ENCODE results near the gene RBFOX2.

Gene RBFOX2

DNA sequence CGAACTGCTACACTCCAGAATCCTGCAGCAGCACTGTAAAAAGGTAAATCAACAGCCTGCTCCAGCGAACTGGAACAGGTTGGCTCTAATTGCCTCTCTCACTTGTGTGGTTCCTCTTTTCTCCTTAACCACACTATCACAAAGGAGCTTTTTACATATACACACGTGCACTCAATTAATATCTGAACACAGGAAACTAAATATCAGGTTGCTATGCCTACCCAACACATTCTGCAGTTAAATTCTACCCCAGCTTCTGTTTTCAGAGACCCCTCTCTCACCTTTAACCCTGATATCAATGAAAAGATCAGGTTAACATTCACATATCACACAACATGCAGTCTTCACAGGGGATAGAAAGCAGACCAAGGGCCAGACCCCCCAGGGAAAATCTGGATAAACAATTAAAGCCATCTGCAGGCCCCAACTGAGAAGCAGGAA lies 11.0 kb downstream of the RBFOX2 start:
- no peak for DNase-seq (ENCODE audit: low read depth, low spot score)
- Histone ChIP-seq H3K27ac (peak overlapping the region; percentile 67), H3K9ac (ENCODE audit: insufficient read length) (peak overlapping the region; percentile 14), H3K36me3 (ENCODE audit: insufficient read depth, low read length) (peaks cover 5% of the 10 kb centered on the region; the same call in 1 of the 2 replicates), H3K4me3 (peak overlapping the region; percentile 21; the same call in 1 of the 2 replicates), H3K9me3 (ENCODE audit: low read depth, low read length) (no peaks in the 10 kb centered on the region)
- TF ChIP-seq EZH2 (IDR thresholded peaks at IDR 0.05) (no peak), POLR2AphosphoS5 (IDR thresholded peaks at IDR 0.05; ENCODE audit: borderline replicate concordance, low read depth, low read length) (no peak), FOXP2 (optimal IDR thresholded peaks at IDR 0.05; ENCODE audit: control extremely low read depth, extremely low read length, insufficient read depth) (no peak)

DNA sequence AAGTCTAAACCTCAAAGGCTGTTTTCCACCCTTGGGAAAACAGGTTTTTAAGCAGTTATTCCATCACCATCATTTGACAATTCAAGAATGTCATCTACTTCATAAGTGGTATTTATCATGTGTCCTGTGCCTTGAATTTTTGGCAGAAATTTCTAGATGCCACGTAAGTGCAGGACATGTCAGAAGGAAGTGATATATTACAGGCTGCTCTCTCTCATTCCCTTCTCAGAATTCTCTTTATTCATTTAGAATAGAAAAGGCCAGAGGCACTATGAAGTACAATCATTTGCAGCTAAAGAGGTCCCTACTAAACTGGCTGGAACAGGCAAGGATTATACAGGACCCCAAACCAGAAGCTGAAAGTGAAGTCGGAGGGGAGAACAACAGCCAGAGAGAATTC lies 11.9 kb downstream of the RBFOX2 start:
- TF ChIP-seq FOXP2 (optimal IDR thresholded peaks at IDR 0.05; ENCODE audit: control extremely low read depth, extremely low read length, insufficient read depth) (no peak), EZH2 (IDR thresholded peaks at IDR 0.05) (no peak), POLR2AphosphoS5 (IDR thresholded peaks at IDR 0.05; ENCODE audit: borderline replicate concordance, low read depth, low read length) (no peak)
- Histone ChIP-seq H3K4me3 (no peak overlapping the region), H3K9me3 (ENCODE audit: low read depth, low read length) (no peaks in the 10 kb centered on the region), H3K9ac (ENCODE audit: insufficient read length) (no peak overlapping the region), H3K27ac (0 out of 2 replicates have a peak overlapping the region, but pooled peaks have one; percentile 6), H3K36me3 (ENCODE audit: insufficient read depth, low read length) (peaks cover 4% of the 10 kb centered on the region; the same call in 1 of the 2 replicates)
- no peak for DNase-seq (ENCODE audit: low read depth, low spot score)

DNA sequence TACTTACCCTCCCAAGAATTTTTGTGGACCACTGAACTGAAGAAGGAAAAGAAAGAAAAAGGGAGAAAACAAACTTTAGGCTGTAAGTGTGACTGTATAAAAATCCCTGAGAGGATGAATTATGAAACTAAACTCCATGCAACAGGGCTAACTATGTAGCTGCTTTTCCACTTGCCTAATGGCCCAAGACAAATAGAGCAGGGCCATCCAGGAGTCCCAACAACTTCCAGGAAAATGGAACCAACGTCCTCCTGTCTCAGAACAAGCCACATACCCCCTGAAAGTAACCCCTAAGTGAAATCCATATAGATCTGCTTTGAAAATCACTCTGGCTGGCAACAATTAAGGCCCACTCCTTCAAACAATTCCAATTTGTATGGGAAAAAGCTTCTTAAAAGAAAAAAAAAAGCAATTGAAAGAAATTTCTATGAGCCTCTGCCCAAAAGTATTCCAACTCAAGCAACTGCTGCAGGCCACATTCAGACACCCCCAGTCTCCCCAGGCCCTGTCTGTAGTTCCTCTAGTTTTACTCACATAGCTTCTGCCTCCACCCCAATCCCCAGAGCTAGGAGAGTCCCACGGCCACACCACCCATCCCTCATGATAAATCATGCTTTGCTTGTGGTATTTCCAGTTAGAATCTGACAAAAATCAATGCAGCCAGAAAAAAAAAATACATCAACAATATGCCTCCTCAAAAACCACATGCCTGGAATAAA lies 12.7 kb downstream of the RBFOX2 start:
- H3K9me3 ChIP-seq (ENCODE audit: low read depth, low read length), result no peaks in the 10 kb centered on the region

DNA sequence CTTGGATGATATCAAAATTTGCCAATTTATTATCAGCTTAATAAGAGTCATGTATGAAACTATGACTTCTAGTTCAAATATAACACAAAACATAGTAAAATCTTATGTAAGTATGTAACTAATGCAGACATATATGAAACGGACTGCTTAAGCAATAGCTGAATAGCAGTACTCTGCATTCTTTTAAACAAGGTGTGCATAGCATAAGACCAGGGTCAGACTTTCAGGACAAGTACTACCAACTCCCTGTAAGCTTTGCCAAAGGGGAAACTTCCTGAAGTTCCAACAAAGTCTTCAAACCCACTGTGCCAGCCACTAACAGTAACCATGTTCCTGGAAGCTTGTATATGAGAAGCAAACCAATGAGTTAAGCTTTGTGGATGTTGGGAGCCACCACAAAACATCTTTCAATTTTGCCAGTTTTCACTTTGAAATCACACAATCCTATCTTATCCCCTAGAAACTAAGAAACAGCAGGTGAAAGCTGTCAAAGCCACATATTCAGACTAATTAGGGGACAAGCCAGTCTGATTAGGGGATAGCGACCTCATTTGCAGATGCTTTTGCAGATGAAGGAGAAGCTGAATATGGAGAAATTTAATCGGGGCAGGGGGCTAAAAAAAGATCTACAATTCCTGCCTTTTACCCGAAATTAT lies 13.3 kb downstream of the RBFOX2 start:
- peak overlapping the region; percentile 48; the same call in 1 of the 2 replicates for H3K27ac ChIP-seq
- H3K9ac ChIP-seq (ENCODE audit: insufficient read length), result peak overlapping the region; percentile 33
- H3K4me3 ChIP-seq, result no peak overlapping the region
- H3K36me3 ChIP-seq (ENCODE audit: insufficient read depth, low read length), result no peaks in the 10 kb centered on the region
- TF ChIP-seq EZH2 (IDR thresholded peaks at IDR 0.05), result no peak
- no peaks in the 10 kb centered on the region for H3K9me3 ChIP-seq (ENCODE audit: low read depth, low read length)
- no peak for DNase-seq (ENCODE audit: low read depth, low spot score)

More for the DNA sequence above, 12.7 kb downstream of the RBFOX2 start:
- Histone ChIP-seq H3K27ac (peak overlapping the region; percentile 48; the same call in 1 of the 2 replicates), H3K4me3 (no peak overlapping the region), H3K36me3 (ENCODE audit: insufficient read depth, low read length) (no peaks in the 10 kb centered on the region), H3K9ac (ENCODE audit: insufficient read length) (peak overlapping the region; percentile 33)
- no peak for DNase-seq (ENCODE audit: low read depth, low spot score)
- TF ChIP-seq EZH2 (IDR thresholded peaks at IDR 0.05), result no peak
- TF ChIP-seq FOXP2 (optimal IDR thresholded peaks at IDR 0.05; ENCODE audit: control extremely low read depth, extremely low read length, insufficient read depth), result no peak
- TF ChIP-seq POLR2AphosphoS5 (IDR thresholded peaks at IDR 0.05; ENCODE audit: borderline replicate concordance, low read depth, low read length), result no peak

DNA sequence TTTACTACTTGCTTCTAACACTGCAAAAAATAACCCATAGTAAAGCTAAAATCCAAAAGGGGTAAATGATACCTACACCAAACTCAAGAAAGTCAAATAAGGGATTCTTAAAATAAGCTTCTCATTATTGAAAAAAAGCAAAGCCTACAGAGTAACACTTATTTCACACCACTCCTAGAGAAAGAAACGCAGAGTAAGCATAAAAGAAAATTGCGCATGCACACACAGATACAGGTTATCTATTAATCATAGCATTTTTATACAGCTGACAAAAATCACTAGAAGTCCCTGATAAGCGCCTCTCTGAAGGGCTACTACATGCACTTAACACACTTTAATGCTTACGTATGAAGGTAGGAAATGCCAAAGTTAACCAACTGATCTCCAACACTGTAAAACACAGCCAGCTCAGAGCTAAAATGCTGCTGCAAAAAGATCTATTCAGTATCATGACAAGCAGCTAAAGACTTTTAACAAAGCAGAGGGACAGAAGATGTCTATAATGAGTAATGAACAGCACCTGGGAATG lies 14.0 kb downstream of the RBFOX2 start:
- H3K4me3 ChIP-seq, result peak overlapping the region; percentile 23; the same call in 1 of the 2 replicates
- H3K36me3 ChIP-seq (ENCODE audit: insufficient read depth, low read length), result no peaks in the 10 kb centered on the region
- TF ChIP-seq EZH2 (IDR thresholded peaks at IDR 0.05) (no peak), FOXP2 (optimal IDR thresholded peaks at IDR 0.05; ENCODE audit: control extremely low read depth, extremely low read length, insufficient read depth) (no peak), POLR2AphosphoS5 (IDR thresholded peaks at IDR 0.05; ENCODE audit: borderline replicate concordance, low read depth, low read length) (no peak)
- H3K9me3 ChIP-seq (ENCODE audit: low read depth, low read length), result no peaks in the 10 kb centered on the region
- DNase-seq (ENCODE audit: low read depth, low spot score), result no peak
- no peak overlapping the region for H3K9ac ChIP-seq (ENCODE audit: insufficient read length)
- peak overlapping the region; percentile 40; the same call in 1 of the 2 replicates for H3K27ac ChIP-seq

DNA sequence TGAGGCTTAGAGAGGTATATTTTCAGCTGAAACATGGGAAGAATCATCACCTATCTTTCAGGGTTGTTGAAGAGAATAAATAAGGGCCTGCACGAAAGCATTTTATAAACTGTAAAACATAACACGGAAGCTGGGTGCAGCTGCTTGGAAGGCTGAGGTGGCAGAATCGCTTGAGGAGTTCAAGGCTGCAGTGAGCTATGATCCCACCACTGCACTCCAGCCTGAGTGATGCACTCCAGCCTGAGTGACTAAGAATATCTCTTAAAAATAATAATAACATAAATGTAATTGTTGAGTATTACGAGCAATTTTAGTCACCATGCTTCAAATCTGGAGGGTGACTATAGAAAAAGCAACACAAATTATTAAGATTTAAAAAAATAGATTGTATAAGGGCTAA lies 16.3 kb downstream of the RBFOX2 start:
- TF ChIP-seq FOXP2 (optimal IDR thresholded peaks at IDR 0.05; ENCODE audit: control extremely low read depth, extremely low read length, insufficient read depth), result no peak
- no peak for TF ChIP-seq POLR2AphosphoS5 (IDR thresholded peaks at IDR 0.05; ENCODE audit: borderline replicate concordance, low read depth, low read length)
- TF ChIP-seq EZH2 (IDR thresholded peaks at IDR 0.05), result no peak
- DNase-seq (ENCODE audit: low read depth, low spot score), result no peak
- H3K9me3 ChIP-seq (ENCODE audit: low read depth, low read length), result no peaks in the 10 kb centered on the region
- H3K9ac ChIP-seq (ENCODE audit: insufficient read length), result no peak overlapping the region
- H3K4me3 ChIP-seq, result no peak overlapping the region
- no peak overlapping the region for H3K27ac ChIP-seq
- no peaks in the 10 kb centered on the region for H3K36me3 ChIP-seq (ENCODE audit: insufficient read depth, low read length)

DNA sequence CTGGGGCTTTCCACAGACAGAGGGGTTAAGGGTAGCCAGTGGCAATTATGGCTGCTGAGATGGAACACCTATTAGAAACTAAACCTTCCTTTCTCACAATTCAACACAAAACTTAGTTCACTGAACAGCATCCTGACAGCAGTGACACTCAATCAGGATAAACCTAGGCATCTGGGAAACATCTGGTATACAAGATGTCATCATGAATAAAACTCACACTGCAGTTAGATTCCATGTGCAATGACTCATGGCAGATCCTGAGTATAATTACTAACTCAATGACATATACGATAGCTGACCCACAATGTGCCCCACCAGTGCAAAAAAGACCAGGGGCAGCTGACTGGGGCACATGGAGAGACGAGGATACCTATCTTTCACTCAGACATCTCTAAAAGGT lies 17.7 kb downstream of the RBFOX2 start:
- no peak overlapping the region for H3K4me3 ChIP-seq
- DNase-seq (ENCODE audit: low read depth, low spot score), result no peak
- H3K9ac ChIP-seq (ENCODE audit: insufficient read length), result no peak overlapping the region
- no peaks in the 10 kb centered on the region for H3K36me3 ChIP-seq (ENCODE audit: insufficient read depth, low read length)
- H3K9me3 ChIP-seq (ENCODE audit: low read depth, low read length), result no peaks in the 10 kb centered on the region
- TF ChIP-seq FOXP2 (optimal IDR thresholded peaks at IDR 0.05; ENCODE audit: control extremely low read depth, extremely low read length, insufficient read depth) (no peak), EZH2 (IDR thresholded peaks at IDR 0.05) (no peak), POLR2AphosphoS5 (IDR thresholded peaks at IDR 0.05; ENCODE audit: borderline replicate concordance, low read depth, low read length) (no peak)
- no peak overlapping the region for H3K27ac ChIP-seq

DNA sequence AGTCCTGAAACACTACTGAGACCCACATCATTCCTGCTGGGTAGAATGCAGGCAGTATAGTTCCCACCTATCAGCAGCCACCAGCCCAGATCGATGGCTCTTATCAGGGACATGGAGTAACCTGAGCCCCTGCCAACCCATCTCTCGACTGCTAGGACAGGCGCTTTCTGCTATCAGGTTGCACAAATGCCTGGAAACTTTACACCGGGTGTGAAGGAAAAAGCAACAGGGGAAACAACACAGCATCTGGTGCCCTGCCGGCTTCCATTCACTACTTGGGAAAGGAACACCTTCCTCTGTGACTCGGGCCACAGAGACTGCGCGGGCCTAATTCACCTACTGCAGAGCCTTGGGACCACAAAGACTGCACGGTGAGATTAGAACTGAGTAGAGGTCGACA lies 18.5 kb downstream of the RBFOX2 start:
- H3K36me3 ChIP-seq (ENCODE audit: insufficient read depth, low read length), result no peaks in the 10 kb centered on the region
- TF ChIP-seq FOXP2 (optimal IDR thresholded peaks at IDR 0.05; ENCODE audit: control extremely low read depth, extremely low read length, insufficient read depth) (no peak), POLR2AphosphoS5 (IDR thresholded peaks at IDR 0.05; ENCODE audit: borderline replicate concordance, low read depth, low read length) (no peak), EZH2 (IDR thresholded peaks at IDR 0.05) (no peak)
- H3K27ac ChIP-seq, result no peak overlapping the region
- no peaks in the 10 kb centered on the region for H3K9me3 ChIP-seq (ENCODE audit: low read depth, low read length)
- no peak for DNase-seq (ENCODE audit: low read depth, low spot score)
- H3K9ac ChIP-seq (ENCODE audit: insufficient read length), result no peak overlapping the region
- no peak overlapping the region for H3K4me3 ChIP-seq

All from SK-N-MC (cell line).